ENCODE data around the gene RAPGEF6.

The RAPGEF6 gene

DNA sequence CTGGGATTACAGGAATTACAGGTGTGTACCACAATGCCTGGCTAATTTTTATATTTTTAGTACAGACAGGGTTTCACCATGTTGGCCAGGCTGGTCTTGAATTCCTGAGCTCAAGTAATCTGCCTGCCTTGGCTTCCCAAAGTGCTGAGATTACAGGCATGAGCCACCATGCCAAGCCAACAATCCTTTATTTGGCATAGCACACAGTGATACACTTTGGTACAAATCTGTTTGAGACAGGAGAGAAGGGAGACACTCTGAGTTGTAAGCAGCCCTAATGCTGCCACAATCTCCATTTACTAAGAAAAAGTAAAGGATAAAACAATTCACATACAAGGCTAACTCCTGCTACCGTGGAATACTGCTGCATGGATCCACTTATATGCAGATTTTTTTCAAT lies 177.8 kb downstream of the RAPGEF6 start (continued):
- no peak for TF ChIP-seq ZNF626 (tag by site-specific recombination; IDR thresholded peaks at IDR 0.05)

- H3K4me1 ChIP-seq (ENCODE audit: control insufficient read depth, insufficient read depth, low read length): no peaks in the 10 kb centered on the region
- ChIA-PET POLR2A (no interaction called here), CTCF (no interaction called here)
- no peak overlapping the region for H3K4me3 ChIP-seq (ENCODE audit: low read depth, low read length)
- H3K36me3 ChIP-seq (ENCODE audit: control insufficient read depth in 2 of 2, insufficient read depth in 1 of 2, low read length in 2 of 2): peaks cover 23 to 55% of the 10 kb centered on the region in 2 experiments
- no peaks in the 10 kb centered on the region for H3K9me3 ChIP-seq (ENCODE audit: control insufficient read depth, insufficient read depth, low read depth, low read length)
- no peak for TF ChIP-seq ZNF654 (tag by site-specific recombination; IDR thresholded peaks at IDR 0.05; ENCODE audit: low read depth)
- TF ChIP-seq ZXDB (tag by site-specific recombination; IDR thresholded peaks at IDR 0.05): no peak
- TF ChIP-seq, protein P1, sequence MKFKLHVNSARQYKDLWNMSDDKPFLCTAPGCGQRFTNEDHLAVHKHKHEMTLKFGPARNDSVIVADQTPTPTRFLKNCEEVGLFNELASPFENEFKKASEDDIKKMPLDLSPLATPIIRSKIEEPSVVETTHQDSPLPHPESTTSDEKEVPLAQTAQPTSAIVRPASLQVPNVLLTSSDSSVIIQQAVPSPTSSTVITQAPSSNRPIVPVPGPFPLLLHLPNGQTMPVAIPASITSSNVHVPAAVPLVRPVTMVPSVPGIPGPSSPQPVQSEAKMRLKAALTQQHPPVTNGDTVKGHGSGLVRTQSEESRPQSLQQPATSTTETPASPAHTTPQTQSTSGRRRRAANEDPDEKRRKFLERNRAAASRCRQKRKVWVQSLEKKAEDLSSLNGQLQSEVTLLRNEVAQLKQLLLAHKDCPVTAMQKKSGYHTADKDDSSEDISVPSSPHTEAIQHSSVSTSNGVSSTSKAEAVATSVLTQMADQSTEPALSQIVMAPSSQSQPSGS (tag by site-specific recombination; IDR thresholded peaks at IDR 0.05; ENCODE audit: low read depth): peak; percentile 45; the same call in 1 of the 2 replicates
- no peak overlapping the region for H3K27ac ChIP-seq (ENCODE audit: extremely low read depth, low read depth, low read length)
Measured at GRCh38 chr5:131450941-131451340, 184.1 kb downstream of the RAPGEF6 start.

- no peaks in the 10 kb centered on the region for H3K9me3 ChIP-seq (ENCODE audit: control insufficient read depth, insufficient read depth, low read depth, low read length)
- ChIA-PET POLR2A (no interaction called here), CTCF (interaction anchor here (0.7 to 1.5 kb wide), 2 partner anchors 12 to 1358 kb away, joined by 3 to 4 read pairs; no protein-coding TSS in a partner anchor)
- H3K4me1 ChIP-seq (ENCODE audit: control insufficient read depth, insufficient read depth, low read length): no peaks in the 10 kb centered on the region
- H3K4me3 ChIP-seq (ENCODE audit: low read depth, low read length): no peak overlapping the region
- no peak overlapping the region for H3K27ac ChIP-seq (ENCODE audit: extremely low read depth, low read depth, low read length)
- no peak for TF ChIP-seq ZNF530 (tag by site-specific recombination; IDR thresholded peaks at IDR 0.05; ENCODE audit: low read depth)
- no peak for TF ChIP-seq KLF7 (tag by site-specific recombination; IDR thresholded peaks at IDR 0.05; ENCODE audit: borderline replicate concordance)
- TF ChIP-seq, protein P2, sequence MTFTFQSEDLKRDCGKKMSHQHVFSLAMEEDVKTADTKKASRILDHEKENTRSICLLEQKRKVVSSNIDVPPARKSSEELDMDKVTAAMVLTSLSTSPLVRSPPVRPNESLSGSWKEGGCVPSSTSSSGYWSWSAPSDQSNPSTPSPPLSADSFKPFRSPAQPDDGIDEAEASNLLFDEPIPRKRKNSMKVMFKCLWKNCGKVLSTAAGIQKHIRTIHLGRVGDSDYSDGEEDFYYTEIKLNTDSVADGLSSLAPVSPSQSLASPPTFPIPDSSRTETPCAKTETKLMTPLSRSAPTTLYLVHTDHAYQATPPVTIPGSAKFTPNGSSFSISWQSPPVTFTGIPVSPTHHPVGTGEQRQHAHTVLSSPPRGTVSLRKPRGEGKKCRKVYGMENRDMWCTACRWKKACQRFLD (tag by site-specific recombination; IDR thresholded peaks at IDR 0.05): no peak
- TF ChIP-seq KLF16 (tag by site-specific recombination; IDR thresholded peaks at IDR 0.05): no peak
- TF ChIP-seq ZNF174 (tag by site-specific recombination; IDR thresholded peaks at IDR 0.05): no peak
- H3K36me3 ChIP-seq (ENCODE audit: control insufficient read depth in 2 of 2, insufficient read depth in 1 of 2, low read length in 2 of 2): peaks cover 31 to 68% of the 10 kb centered on the region in 2 experiments
Measured at GRCh38 chr5:131441184-131441583, 193.8 kb downstream of the RAPGEF6 start.

GRCh38 chr5:131436081-131436480 lies 198.9 kb downstream of the RAPGEF6 start:
- peaks cover 41 to 79% of the 10 kb centered on the region in 2 experiments for H3K36me3 ChIP-seq (ENCODE audit: control insufficient read depth in 2 of 2, insufficient read depth in 1 of 2, low read length in 2 of 2)
- H3K4me3 ChIP-seq (ENCODE audit: low read depth, low read length): no peak overlapping the region
- no peak overlapping the region for H3K27ac ChIP-seq (ENCODE audit: extremely low read depth, low read depth, low read length)
- CTCF ChIA-PET: interaction anchor here (1.3 kb wide), 1 partner anchor 13 kb away, joined by 5 read pairs; no protein-coding TSS in a partner anchor
- H3K4me1 ChIP-seq (ENCODE audit: control insufficient read depth, insufficient read depth, low read length): no peaks in the 10 kb centered on the region
- POLR2A ChIA-PET: no interaction called here
- no peaks in the 10 kb centered on the region for H3K9me3 ChIP-seq (ENCODE audit: control insufficient read depth, insufficient read depth, low read depth, low read length)
- no peak for TF ChIP-seq ZNF140 (tag by site-specific recombination; IDR thresholded peaks at IDR 0.05)
- TF ChIP-seq GFI1B (tag by site-specific recombination; IDR thresholded peaks at IDR 0.05): no peak
- no peak for TF ChIP-seq ZNF555 (tag by site-specific recombination; conservative IDR thresholded peaks at IDR 0.05)
- TF ChIP-seq KLF9 (tag by site-specific recombination; IDR thresholded peaks at IDR 0.05; ENCODE audit: low read depth): no peak
- no peak for TF ChIP-seq ZNF157 (tag by site-specific recombination; IDR thresholded peaks at IDR 0.05)
- TF ChIP-seq ZNF629 (tag by site-specific recombination; IDR thresholded peaks at IDR 0.05): no peak
- TF ChIP-seq, protein P3, sequence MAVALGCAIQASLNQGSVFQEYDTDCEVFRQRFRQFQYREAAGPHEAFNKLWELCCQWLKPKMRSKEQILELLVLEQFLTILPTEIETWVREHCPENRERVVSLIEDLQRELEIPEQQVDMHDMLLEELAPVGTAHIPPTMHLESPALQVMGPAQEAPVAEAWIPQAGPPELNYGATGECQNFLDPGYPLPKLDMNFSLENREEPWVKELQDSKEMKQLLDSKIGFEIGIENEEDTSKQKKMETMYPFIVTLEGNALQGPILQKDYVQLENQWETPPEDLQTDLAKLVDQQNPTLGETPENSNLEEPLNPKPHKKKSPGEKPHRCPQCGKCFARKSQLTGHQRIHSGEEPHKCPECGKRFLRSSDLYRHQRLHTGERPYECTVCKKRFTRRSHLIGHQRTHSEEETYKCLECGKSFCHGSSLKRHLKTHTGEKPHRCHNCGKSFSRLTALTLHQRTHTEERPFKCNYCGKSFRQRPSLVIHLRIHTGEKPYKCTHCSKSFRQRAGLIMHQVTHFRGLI (tag by site-specific recombination; IDR thresholded peaks at IDR 0.05): no peak
- no peak for TF ChIP-seq ZNF350 (tag by site-specific recombination; IDR thresholded peaks at IDR 0.05)
- TF ChIP-seq, protein P4, sequence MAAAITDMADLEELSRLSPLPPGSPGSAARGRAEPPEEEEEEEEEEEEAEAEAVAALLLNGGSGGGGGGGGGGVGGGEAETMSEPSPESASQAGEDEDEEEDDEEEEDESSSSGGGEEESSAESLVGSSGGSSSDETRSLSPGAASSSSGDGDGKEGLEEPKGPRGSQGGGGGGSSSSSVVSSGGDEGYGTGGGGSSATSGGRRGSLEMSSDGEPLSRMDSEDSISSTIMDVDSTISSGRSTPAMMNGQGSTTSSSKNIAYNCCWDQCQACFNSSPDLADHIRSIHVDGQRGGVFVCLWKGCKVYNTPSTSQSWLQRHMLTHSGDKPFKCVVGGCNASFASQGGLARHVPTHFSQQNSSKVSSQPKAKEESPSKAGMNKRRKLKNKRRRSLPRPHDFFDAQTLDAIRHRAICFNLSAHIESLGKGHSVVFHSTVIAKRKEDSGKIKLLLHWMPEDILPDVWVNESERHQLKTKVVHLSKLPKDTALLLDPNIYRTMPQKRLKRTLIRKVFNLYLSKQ (tag by site-specific recombination; IDR thresholded peaks at IDR 0.05; ENCODE audit: borderline replicate concordance): no peak
- TF ChIP-seq PRDM1 (tag by site-specific recombination; IDR thresholded peaks at IDR 0.05): no peak
- no peak for TF ChIP-seq GLIS1 (tag by site-specific recombination; IDR thresholded peaks at IDR 0.05)
- no peak for TF ChIP-seq ZEB2 (tag by site-specific recombination; IDR thresholded peaks at IDR 0.05)
- TF ChIP-seq GLIS2 (tag by site-specific recombination; IDR thresholded peaks at IDR 0.05): no peak
- TF ChIP-seq ZNF19 (tag by site-specific recombination; IDR thresholded peaks at IDR 0.05; ENCODE audit: low read depth): no peak
- TF ChIP-seq ZNF530 (tag by site-specific recombination; IDR thresholded peaks at IDR 0.05; ENCODE audit: low read depth): no peak
- no peak for TF ChIP-seq KLF16 (tag by site-specific recombination; IDR thresholded peaks at IDR 0.05)

All from HEK293 (cell line).